ENCODE measurements around the gene CYGB.

DNA sequence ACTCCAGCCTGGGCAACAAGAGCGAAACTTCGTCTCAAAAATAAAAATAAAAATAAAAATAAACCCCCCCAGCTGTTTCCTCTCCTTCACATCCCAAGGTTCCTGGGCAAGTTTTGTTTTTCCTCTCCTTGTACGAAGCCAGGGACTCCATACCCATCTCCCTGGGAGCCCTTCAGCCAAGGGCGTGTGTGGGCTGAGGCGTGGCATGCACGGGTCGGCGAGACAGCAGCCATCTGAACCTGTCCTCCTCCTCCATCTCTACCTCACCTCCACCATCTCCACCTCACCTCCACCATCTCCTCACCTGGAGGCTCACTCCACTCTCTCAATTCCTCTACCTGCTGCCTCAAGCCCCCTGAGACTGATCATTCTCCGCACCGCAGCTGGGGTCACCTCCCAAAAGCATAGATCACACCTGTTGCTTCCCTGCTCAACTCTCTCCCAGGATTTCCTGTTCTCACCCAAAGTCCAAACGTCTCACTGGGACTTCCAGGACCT, 53.2 kb downstream of the CYGB start:
- TF ChIP-seq CTCF (IDR thresholded peaks at IDR 0.05) (no peak), POLR2A (IDR thresholded peaks at IDR 0.05) (no peak)
